B cell (primary cell): ENCODE data around the gene PER1.

Source experiments
- EZH2 ChIP-seq: IDR thresholded peaks from 2 replicates; pipeline ENCODE4 v1.6.1; 2012; ENCODE audit warnings: borderline replicate concordance, low read depth, mild to moderate bottlenecking, moderate library complexity, low read length; ENCODE audit not compliant: insufficient read depth, poor library complexity, severe bottlenecking
- TF ChIP-seq, protein P1 (sequence below): fragments of 200-600 bp; IDR thresholded peaks from one replicate; pipeline ENCODE4 v1.8.0; 2022; ENCODE audit warnings: antibody characterized with exemption, mild to moderate bottlenecking

- TF ChIP-seq, protein P1, sequence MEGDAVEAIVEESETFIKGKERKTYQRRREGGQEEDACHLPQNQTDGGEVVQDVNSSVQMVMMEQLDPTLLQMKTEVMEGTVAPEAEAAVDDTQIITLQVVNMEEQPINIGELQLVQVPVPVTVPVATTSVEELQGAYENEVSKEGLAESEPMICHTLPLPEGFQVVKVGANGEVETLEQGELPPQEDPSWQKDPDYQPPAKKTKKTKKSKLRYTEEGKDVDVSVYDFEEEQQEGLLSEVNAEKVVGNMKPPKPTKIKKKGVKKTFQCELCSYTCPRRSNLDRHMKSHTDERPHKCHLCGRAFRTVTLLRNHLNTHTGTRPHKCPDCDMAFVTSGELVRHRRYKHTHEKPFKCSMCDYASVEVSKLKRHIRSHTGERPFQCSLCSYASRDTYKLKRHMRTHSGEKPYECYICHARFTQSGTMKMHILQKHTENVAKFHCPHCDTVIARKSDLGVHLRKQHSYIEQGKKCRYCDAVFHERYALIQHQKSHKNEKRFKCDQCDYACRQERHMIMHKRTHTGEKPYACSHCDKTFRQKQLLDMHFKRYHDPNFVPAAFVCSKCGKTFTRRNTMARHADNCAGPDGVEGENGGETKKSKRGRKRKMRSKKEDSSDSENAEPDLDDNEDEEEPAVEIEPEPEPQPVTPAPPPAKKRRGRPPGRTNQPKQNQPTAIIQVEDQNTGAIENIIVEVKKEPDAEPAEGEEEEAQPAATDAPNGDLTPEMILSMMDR, result no peak
- TF ChIP-seq EZH2, result no peak
These were observed 1.7 kb downstream of the PER1 start for GRCh38 chr17:8150194-8151119.
